K562 (cell line): ENCODE data around the gene SLC17A2.

Source experiments
- CTCF ChIP-seq, 3 experiments: IDR thresholded peaks in 2 of 3; conservative IDR thresholded peaks in 1 of 3; 2 replicates each; pipeline ENCODE4 v1.5.1; 2011 to 2012; ENCODE audit warnings: low read length in 3 of 3, mild to moderate bottlenecking in 3 of 3, control low read depth in 2 of 3, improper control_type of control experiment in 1 of 3, inconsistent platforms in 1 of 3, low read depth in 1 of 3, mixed read lengths in 1 of 3, moderate library complexity in 1 of 3; ENCODE audit not compliant: insufficient read depth in 2 of 3
- FOXM1 ChIP-seq, 2 experiments: fragments of 450-650 bp in 1 of 2; sonication (generic) in 1 of 2; formaldehyde crosslinking in 1 of 2; IDR thresholded peaks; 2 replicates each; pipeline versions ENCODE4 v1.6.1 to v1.9.0; 2017 to 2022; ENCODE audit warnings: low read depth in 2 of 2, mild to moderate bottlenecking in 2 of 2, missing genetic modification reagents in 1 of 2, moderate library complexity in 1 of 2
- GABPA ChIP-seq: fragments of 200-800 bp; sonication (Bioruptor generic); conservative IDR thresholded peaks from 2 replicates; pipeline ENCODE4 v1.6.1; 2016; ENCODE audit warnings: low read depth, missing genetic modification characterization, missing compliant biosample characterization
- HMG20B ChIP-seq: fragments of 250-450 bp; sonication (Bioruptor Pico); IDR thresholded peaks from 2 replicates; pipeline ENCODE4 v1.5.0; 2021; ENCODE audit warnings: mild to moderate bottlenecking
- IRF2 ChIP-seq: sonication (generic); formaldehyde crosslinking; IDR thresholded peaks from 2 replicates; pipeline ENCODE4 v1.8.1; 2022; ENCODE audit warnings: mild to moderate bottlenecking, missing genetic modification reagents
- JUN ChIP-seq, 2 experiments: sonication (generic) in 1 of 2; formaldehyde crosslinking in 1 of 2; IDR thresholded peaks; 2 replicates each; pipeline versions ENCODE4 v1.6.1 to v1.8.0; 2012 to 2022; ENCODE audit warnings: borderline replicate concordance in 2 of 2, mild to moderate bottlenecking in 2 of 2, improper control_type of control experiment in 1 of 2, low read depth in 1 of 2, low read length in 1 of 2, missing genetic modification reagents in 1 of 2
- KAT7 ChIP-seq: sonication (generic); formaldehyde crosslinking; IDR thresholded peaks from 2 replicates; pipeline ENCODE4 v1.8.0; 2022; ENCODE audit warnings: missing genetic modification reagents, mild to moderate bottlenecking, borderline replicate concordance
- POLR2A ChIP-seq: fragments of 450-650 bp; conservative IDR thresholded peaks from 2 replicates; pipeline ENCODE4 v1.6.1; 2016
- RBBP5 ChIP-seq: fragments of 200-600 bp; sonication (generic); IDR thresholded peaks from 2 replicates; pipeline ENCODE4 v1.6.1; 2012; ENCODE audit warnings: borderline replicate concordance, mild to moderate bottlenecking, low read length, control low read depth, inconsistent platforms; ENCODE audit not compliant: insufficient read depth, poor library complexity, severe bottlenecking
- REST ChIP-seq, 2 experiments: fragments of 450-650 bp; formaldehyde crosslinking in 1 of 2; IDR thresholded peaks; 2 replicates each; pipeline versions ENCODE4 v1.4.0 to v1.6.1; 2014 to 2020; ENCODE audit warnings: mild to moderate bottlenecking in 2 of 2, borderline replicate concordance in 1 of 2, low read depth in 1 of 2
- TARDBP ChIP-seq: fragments of 450-650 bp; IDR thresholded peaks from 2 replicates; pipeline ENCODE4 v1.6.1; 2016
- ZBTB17 ChIP-seq: fragments of 450-650 bp; formaldehyde crosslinking; IDR thresholded peaks from 2 replicates; pipeline ENCODE4 v1.4.0; 2020; ENCODE audit warnings: mild to moderate bottlenecking
- ZBTB40 ChIP-seq, 2 experiments: fragments of 450-650 bp in 1 of 2; sonication (generic) in 1 of 2; formaldehyde crosslinking in 1 of 2; IDR thresholded peaks; 2 replicates each; pipeline versions ENCODE4 v1.7.1 to v1.9.0; 2016 to 2022; ENCODE audit warnings: inconsistent platforms in 1 of 2, mild to moderate bottlenecking in 1 of 2, missing genetic modification reagents in 1 of 2
- ZFX ChIP-seq: sonication (generic); formaldehyde crosslinking; IDR thresholded peaks from 2 replicates; pipeline ENCODE4 v1.8.0; 2022; ENCODE audit warnings: mild to moderate bottlenecking, missing genetic modification reagents, moderate library complexity

- TF ChIP-seq ZFX (CRISPR knock-in tag) (no peak), TARDBP (no peak), ZBTB17 (CRISPR knock-in tag) (no peak), FOXM1 (IDR thresholded peaks at IDR 0.05; ENCODE audit: low read depth) (no peak), FOXM1 (CRISPR knock-in tag; IDR thresholded peaks at IDR 0.05; ENCODE audit: low read depth) (no peak), ZBTB40 (IDR thresholded peaks at IDR 0.05) (no peak), ZBTB40 (CRISPR knock-in tag; IDR thresholded peaks at IDR 0.05) (no peak), GABPA (tag) (no peak), REST (IDR thresholded peaks at IDR 0.05; ENCODE audit: borderline replicate concordance) (no peak), REST (CRISPR knock-in tag; IDR thresholded peaks at IDR 0.05; ENCODE audit: low read depth) (no peak), JUN (IDR thresholded peaks at IDR 0.05; ENCODE audit: borderline replicate concordance, low read depth, low read length) (no peak), JUN (CRISPR knock-in tag; IDR thresholded peaks at IDR 0.05; ENCODE audit: borderline replicate concordance) (no peak), IRF2 (no peak), CTCF (IDR thresholded peaks at IDR 0.05 in 2 of 3, conservative IDR thresholded peaks at IDR 0.05 in 1 of 3; ENCODE audit: insufficient read depth in 2 of 3, low read depth in 1 of 3, low read length in 3 of 3) (no peak), RBBP5 (no peak), KAT7 (no peak), POLR2A (no peak), HMG20B (CRISPR knock-in tag) (no peak)
Observed at GRCh38 chr6:25898289-25898977, 32.1 kb downstream of the SLC17A2 start.
